Measurements from ENCODE around the gene TP53BP2. TPM values are rescaled to one million over a fixed set of nuclear protein-coding genes. Genes with fewer than 3 reads are reported as not detected.
"Not testable (repeated sequence)": the region's sequence is repeated elsewhere in the genome, so short reads cannot be mapped to it uniquely, and the experiment has no call there.

Gene TP53BP2
- 10 to 100 TPM; 25.6 to 66.7 (median 50.8) TPM for total RNA-seq

DNA sequence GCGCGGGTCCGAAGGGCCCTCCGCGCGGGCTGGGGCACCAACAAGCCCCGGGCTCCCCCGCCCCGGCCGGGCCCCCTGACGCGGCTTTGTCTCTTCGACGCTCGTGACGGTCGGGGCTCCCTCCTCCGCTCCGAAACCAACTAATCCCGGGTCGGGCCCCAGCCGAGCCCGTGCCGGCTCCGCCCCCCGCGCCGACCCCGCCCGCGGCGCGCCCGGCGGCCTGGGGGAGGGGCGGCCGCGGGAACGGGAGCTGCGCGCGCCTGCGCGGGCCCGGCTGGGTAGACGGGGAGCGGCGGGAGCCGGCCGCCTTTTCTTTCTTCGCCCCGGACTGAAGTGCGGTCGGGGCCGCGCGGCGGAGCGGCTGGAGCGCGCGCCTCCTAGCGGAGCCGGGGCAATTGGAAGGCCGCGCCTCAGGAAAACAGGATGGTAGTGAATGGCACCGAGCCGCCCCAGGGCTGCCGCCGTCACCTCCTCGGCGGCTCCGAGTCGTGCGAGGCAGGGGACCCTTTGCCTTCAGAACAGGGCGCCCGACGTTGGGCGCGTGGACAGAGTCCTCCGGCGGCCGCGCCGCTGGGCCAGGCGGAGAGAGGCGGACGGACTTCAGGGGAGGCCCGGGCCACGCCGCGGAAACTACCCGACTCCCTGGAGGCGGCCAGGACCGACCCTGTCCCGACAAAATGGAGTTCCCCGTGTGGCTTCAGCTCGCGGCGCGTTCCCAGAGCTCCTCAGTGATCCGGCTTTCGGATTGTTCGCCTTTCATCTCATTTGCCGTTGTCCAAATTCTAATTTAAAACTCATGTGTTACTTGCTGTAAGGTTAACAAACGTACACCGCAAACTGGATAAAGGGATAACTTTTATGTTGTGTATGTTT is at the start of gene TP53BP2:
TSS of gene TP53BP2 (minus strand) at position 138 of the 873 bp plus-strand sequence. CDS start 267 bp downstream, outside the sequence.
- H3K36me3 ChIP-seq = no peaks in the 10 kb centered on the region
- intact Hi-C loops (cut with DNase I; ENCODE audit: low total_unique reads) = no loop called here
- peak; percentile 84 to 91 for DNase-seq
- H3K4me1 ChIP-seq = peaks cover 0 to 3% of the 10 kb centered on the region in 2 donors
- peak within 1 kb of the TSS; percentile 99 to 100 for H3K27ac ChIP-seq
- peak within 1 kb of the TSS; percentile 78 to 97 for H3K4me3 ChIP-seq
- TF ChIP-seq POLR2A (IDR thresholded peaks at IDR 0.05) = peak; percentile 78 to 94
- peak; percentile 75 to 86 (median 78) for TF ChIP-seq CTCF (IDR thresholded peaks at IDR 0.05)
- no peaks in the 10 kb centered on the region for H3K9me3 ChIP-seq
- no peaks in the 10 kb centered on the region for H3K27me3 ChIP-seq

- not testable (repeated sequence) for H3K4me1 ChIP-seq
Observed at GRCh38 chr1:223890494-223890893, 44.7 kb upstream of the TP53BP2 start.

DNA sequence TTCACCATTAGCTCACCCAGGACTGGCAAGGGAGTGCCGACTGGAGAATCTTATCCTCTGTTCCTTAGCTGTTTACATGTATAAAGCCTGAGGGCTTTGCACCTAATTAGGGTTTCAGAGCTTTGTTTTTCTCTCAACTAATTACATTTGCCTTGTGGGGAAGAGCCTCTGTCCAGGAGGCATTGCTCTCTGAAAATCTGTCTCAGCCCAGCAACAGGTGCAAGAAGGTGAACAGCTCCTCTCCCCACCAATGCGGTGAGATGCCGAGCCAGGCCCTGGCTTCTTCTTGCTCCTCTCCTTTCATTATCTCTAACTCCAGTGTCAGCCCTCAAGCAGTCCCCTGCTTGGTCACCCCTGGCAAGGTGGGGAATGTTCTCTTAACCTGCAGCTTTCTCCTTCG is 43.6 kb upstream of the TP53BP2 start:
- DNase-seq; H3K9me3 ChIP-seq; intact Hi-C loops (cut with DNase I; ENCODE audit: low total_unique reads); H3K36me3 ChIP-seq; H3K27me3 ChIP-seq; H3K4me1 ChIP-seq; H3K27ac ChIP-seq; H3K4me3 ChIP-seq: not testable (repeated sequence)

More at GRCh38 chr1:223890494-223890893, 44.7 kb upstream of the TP53BP2 start:
- H3K27ac ChIP-seq; H3K27me3 ChIP-seq; H3K9me3 ChIP-seq; intact Hi-C loops (cut with DNase I; ENCODE audit: low total_unique reads); H3K36me3 ChIP-seq; H3K4me3 ChIP-seq; DNase-seq: not testable (repeated sequence)

DNA sequence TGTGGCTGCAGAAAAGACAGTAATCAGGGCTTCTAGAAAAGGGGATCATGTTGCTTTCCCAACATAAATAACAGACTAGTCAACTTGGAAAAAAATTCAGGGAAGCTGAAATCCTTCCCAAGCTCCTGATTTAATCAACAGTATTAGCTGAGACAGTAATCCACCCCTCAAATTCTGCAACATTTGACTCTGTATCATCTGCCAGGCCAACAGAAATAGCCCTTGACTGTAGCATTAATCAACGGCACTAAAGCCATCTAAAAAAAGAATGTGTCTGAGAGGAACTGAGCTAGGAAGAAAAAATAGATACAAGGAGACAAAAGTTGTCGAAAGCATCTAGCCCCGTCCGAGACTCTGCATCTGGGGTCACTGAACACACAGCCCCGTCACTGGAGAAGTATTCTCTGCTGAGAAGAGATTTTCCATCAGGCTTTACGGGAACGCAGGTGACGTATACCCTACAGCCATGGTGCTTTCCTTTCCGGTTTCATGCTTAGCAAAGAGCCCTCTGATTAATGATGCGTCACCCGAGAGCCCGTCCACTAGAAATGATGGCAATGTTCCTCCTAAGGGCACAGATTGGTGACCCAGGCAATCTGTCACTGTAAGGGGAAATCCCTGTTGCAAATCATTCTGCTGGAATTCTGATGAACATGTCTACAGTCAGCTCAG is 42.1 kb upstream of the TP53BP2 start:
- DNase-seq = peak; percentile 63 to 67
- H3K4me3 ChIP-seq = no peak overlapping the region
- H3K27ac ChIP-seq = peak overlapping the region; percentile 35 to 66
- H3K36me3 ChIP-seq = no peaks in the 10 kb centered on the region
- intact Hi-C loops (cut with DNase I; ENCODE audit: low total_unique reads) = no loop called here
- no peaks in the 10 kb centered on the region for H3K4me1 ChIP-seq
- no peak for TF ChIP-seq POLR2A (IDR thresholded peaks at IDR 0.05)
- TF ChIP-seq CTCF (IDR thresholded peaks at IDR 0.05) = no peak
- no peaks in the 10 kb centered on the region for H3K27me3 ChIP-seq
- H3K9me3 ChIP-seq = no peaks in the 10 kb centered on the region

GRCh38 chr1:223886516-223886921 is 40.8 kb upstream of the TP53BP2 start:
- no peaks in the 10 kb centered on the region for H3K4me1 ChIP-seq
- no peaks in the 10 kb centered on the region for H3K36me3 ChIP-seq
- no peak overlapping the region for H3K27ac ChIP-seq
- intact Hi-C loops (cut with DNase I; ENCODE audit: low total_unique reads) = no loop called here
- no peak for TF ChIP-seq CTCF (IDR thresholded peaks at IDR 0.05)
- no peak for TF ChIP-seq POLR2A (IDR thresholded peaks at IDR 0.05)
- no peaks in the 10 kb centered on the region for H3K27me3 ChIP-seq
- DNase-seq = no peak
- no peak overlapping the region for H3K4me3 ChIP-seq
- H3K9me3 ChIP-seq = no peaks in the 10 kb centered on the region

GRCh38 chr1:223885614-223886013 is 39.9 kb upstream of the TP53BP2 start:
- Histone ChIP-seq H3K36me3 (no peaks in the 10 kb centered on the region), H3K9me3 (no peaks in the 10 kb centered on the region), H3K4me3 (no peak overlapping the region), H3K27me3 (no peaks in the 10 kb centered on the region), H3K4me1 (no peaks in the 10 kb centered on the region), H3K27ac (no peak overlapping the region)
- TF ChIP-seq POLR2A (IDR thresholded peaks at IDR 0.05) = no peak
- no peak for TF ChIP-seq CTCF (IDR thresholded peaks at IDR 0.05)
- DNase-seq = no peak
- intact Hi-C loops (cut with DNase I; ENCODE audit: low total_unique reads) = no loop called here

All from uterus (tissue), 4 donors.